NT2/D1 (cell line): Measurements from ENCODE around the gene ACOX3.

ENCODE experiments used
- YY1 ChIP-seq: IDR thresholded peaks from 2 replicates; pipeline ENCODE4 v1.6.1; 2011; ENCODE audit not compliant: insufficient read length, insufficient read depth
- ZNF274 ChIP-seq: IDR thresholded peaks from 2 replicates; pipeline ENCODE4 v1.6.1; 2011; ENCODE audit warnings: mild to moderate bottlenecking, low read depth, low read length

- TF ChIP-seq ZNF274 (no peak), YY1 (no peak)
Measured at GRCh38 chr4:8328866-8329559, 111.5 kb downstream of the ACOX3 start.
